Measurements from ENCODE around the gene RREB1.

GRCh38 chr6:7107578-7108195 lies at the start of gene RREB1:
- TF ChIP-seq CTCF (IDR thresholded peaks at IDR 0.05): no peak
- TF ChIP-seq POLR2AphosphoS5 (IDR thresholded peaks at IDR 0.05): peak; percentile 74 to 75
- peak; percentile 61 for TF ChIP-seq POLR2A (IDR thresholded peaks at IDR 0.05; ENCODE audit: low read depth)
- no peak for TF ChIP-seq EP300 (IDR thresholded peaks at IDR 0.05)
